ENCODE measurements around the gene RIN3.
A peak's percentile ranks its signal among the peaks of the same experiment; 100 is the strongest.

Gene RIN3

GRCh38 chr14:92613681-92614260, 100.2 kb downstream of the RIN3 start:
- DNase-seq (ENCODE audit: low spot score), result no peak
- TF ChIP-seq CTCF (IDR thresholded peaks at IDR 0.05; ENCODE audit: extremely low read depth, missing control alignments), result no peak

GRCh38 chr14:92615451-92615850, 101.9 kb downstream of the RIN3 start:
- DNase-seq (ENCODE audit: low spot score), result peak; percentile 45

GRCh38 chr14:92616178-92616577, 102.6 kb downstream of the RIN3 start:
- no peak for DNase-seq (ENCODE audit: low spot score)
- no peak for TF ChIP-seq CTCF (IDR thresholded peaks at IDR 0.05; ENCODE audit: extremely low read depth, missing control alignments)

More at GRCh38 chr14:92615451-92615850, 101.9 kb downstream of the RIN3 start:
- TF ChIP-seq CTCF (IDR thresholded peaks at IDR 0.05; ENCODE audit: extremely low read depth, missing control alignments), result no peak

GRCh38 chr14:92617581-92617980, 104.0 kb downstream of the RIN3 start:
- DNase-seq (ENCODE audit: low spot score), result no peak

GRCh38 chr14:92619671-92620456, 106.3 kb downstream of the RIN3 start:
- no peak for DNase-seq (ENCODE audit: low spot score)
- TF ChIP-seq CTCF (IDR thresholded peaks at IDR 0.05; ENCODE audit: extremely low read depth, missing control alignments), result no peak

More at GRCh38 chr14:92617581-92617980, 104.0 kb downstream of the RIN3 start:
- no peak for TF ChIP-seq CTCF (IDR thresholded peaks at IDR 0.05; ENCODE audit: extremely low read depth, missing control alignments)

- DNase-seq (ENCODE audit: low spot score), result no peak
- TF ChIP-seq CTCF (IDR thresholded peaks at IDR 0.05; ENCODE audit: extremely low read depth, missing control alignments), result no peak
Measured at GRCh38 chr14:92622311-92622710, 108.7 kb downstream of the RIN3 start.

GRCh38 chr14:92624764-92625163, 111.2 kb downstream of the RIN3 start:
- TF ChIP-seq CTCF (IDR thresholded peaks at IDR 0.05; ENCODE audit: extremely low read depth, missing control alignments), result no peak
- DNase-seq (ENCODE audit: low spot score), result no peak
